OCI-LY1 (cell line): ENCODE measurements around the gene SCAPER.

ENCODE experiments used
- CTCF ChIP-seq: fragments of 200-600 bp; sonication (generic), shearing (Covaris generic); IDR thresholded peaks from 2 replicates; pipeline ENCODE4 v1.5.1; 2017; ENCODE audit warnings: mild to moderate bottlenecking, antibody characterized with exemption, low read length, moderate library complexity, mixed read lengths
- EZH2 ChIP-seq: fragments of 200-600 bp; sonication (generic), shearing (Covaris generic); IDR thresholded peaks from 2 replicates; pipeline ENCODE4 v1.8.0; 2017; ENCODE audit warnings: borderline replicate concordance, mixed run types, mild to moderate bottlenecking, antibody characterized with exemption, low read length, moderate library complexity, mixed read lengths

GRCh38 chr15:76418352-76419140 is 486.6 kb downstream of the SCAPER start:
- no peak for TF ChIP-seq CTCF
- no peak for TF ChIP-seq EZH2
